Mesothelial cell of epicardium (in vitro differentiated cells): ENCODE data around the gene FCRL2. TPM values are rescaled to one million over a fixed set of nuclear protein-coding genes. Genes with fewer than 3 reads are reported as not detected.

ENCODE experiments used
- DNase-seq, 2 experiments: peaks; one replicate each; pipeline ENCODE4 v3.0.0; 2021; ENCODE audit warnings: low spot score in 2 of 2; ENCODE audit not compliant: unreplicated experiment in 2 of 2
- H3K27ac Mint-ChIP-seq: 2 replicates; pipeline ENCODE4 v1.8.0; 2021; ENCODE audit warnings: mixed read lengths
- H3K27me3 Mint-ChIP-seq: 2 replicates; pipeline ENCODE4 v1.8.0; 2021; ENCODE audit warnings: low read depth, mixed read lengths
- H3K36me3 Mint-ChIP-seq: 2 replicates; pipeline ENCODE4 v1.8.0; 2021; ENCODE audit warnings: mixed read lengths
- H3K4me1 Mint-ChIP-seq: 2 replicates; pipeline ENCODE4 v1.8.0; 2021; ENCODE audit warnings: mixed read lengths
- H3K4me3 Mint-ChIP-seq: 2 replicates; pipeline ENCODE4 v1.8.0; 2021; ENCODE audit warnings: mild to moderate bottlenecking, moderate library complexity, mixed read lengths
- H3K9me3 Mint-ChIP-seq: 2 replicates; pipeline ENCODE4 v1.8.0; 2021; ENCODE audit warnings: mixed read lengths
- CTCF ChIP-seq: fragments of 200-600 bp; sonication (generic); IDR thresholded peaks from one replicate; pipeline ENCODE4 v1.5.0; 2021; ENCODE audit warnings: antibody characterized with exemption; ENCODE audit not compliant: unreplicated experiment
- total RNA-seq: library from RNA; stranded (reverse); gene quantifications from 3 replicates; pipeline ENCODE4 v1.2.1, GENCODE V29; 2021

The FCRL2 gene
- total RNA-seq, 1 donor from 2014 or later = not detected

GRCh38 chr1:157806431-157807149, 29.7 kb upstream of the FCRL2 start:
- H3K36me3 Mint-ChIP-seq = no peaks in the 10 kb centered on the region
- H3K27ac Mint-ChIP-seq = no peak overlapping the region
- H3K9me3 Mint-ChIP-seq = no peaks in the 10 kb centered on the region
- TF ChIP-seq CTCF = no peak
- DNase-seq = no peak
- H3K27me3 Mint-ChIP-seq = peaks cover 45% of the 10 kb centered on the region
- H3K4me3 Mint-ChIP-seq = no peak overlapping the region
- H3K4me1 Mint-ChIP-seq = no peaks in the 10 kb centered on the region

- DNase-seq = no peak
- Mint-ChIP-seq H3K4me3 (no peak overlapping the region), H3K36me3 (no peaks in the 10 kb centered on the region), H3K27me3 (peaks cover 46% of the 10 kb centered on the region), H3K27ac (no peak overlapping the region), H3K4me1 (no peaks in the 10 kb centered on the region), H3K9me3 (no peaks in the 10 kb centered on the region)
- no peak for TF ChIP-seq CTCF
Measured at GRCh38 chr1:157803851-157804250, 26.9 kb upstream of the FCRL2 start.

GRCh38 chr1:157799996-157800395, 23.1 kb upstream of the FCRL2 start:
- no peak overlapping the region for H3K4me3 Mint-ChIP-seq
- DNase-seq = no peak
- H3K27ac Mint-ChIP-seq = no peak overlapping the region
- H3K27me3 Mint-ChIP-seq = peaks cover 21% of the 10 kb centered on the region
- no peaks in the 10 kb centered on the region for H3K9me3 Mint-ChIP-seq
- H3K36me3 Mint-ChIP-seq = no peaks in the 10 kb centered on the region
- no peak for TF ChIP-seq CTCF
- no peaks in the 10 kb centered on the region for H3K4me1 Mint-ChIP-seq

GRCh38 chr1:157798211-157798610, 21.3 kb upstream of the FCRL2 start:
- TF ChIP-seq CTCF = no peak
- Mint-ChIP-seq H3K4me1 (no peaks in the 10 kb centered on the region), H3K9me3 (peaks cover 10% of the 10 kb centered on the region), H3K36me3 (no peaks in the 10 kb centered on the region), H3K27ac (no peak overlapping the region), H3K27me3 (peaks cover 12% of the 10 kb centered on the region), H3K4me3 (no peak overlapping the region)
- no peak for DNase-seq

- no peak overlapping the region for H3K27ac Mint-ChIP-seq
- no peak overlapping the region for H3K4me3 Mint-ChIP-seq
- no peaks in the 10 kb centered on the region for H3K4me1 Mint-ChIP-seq
- H3K9me3 Mint-ChIP-seq = peaks cover 3% of the 10 kb centered on the region
- TF ChIP-seq CTCF = no peak
- no peak for DNase-seq
- no peaks in the 10 kb centered on the region for H3K36me3 Mint-ChIP-seq
- H3K27me3 Mint-ChIP-seq = peaks cover 7% of the 10 kb centered on the region
Measured at GRCh38 chr1:157785248-157785647, 8.3 kb upstream of the FCRL2 start.
